Muscle layer of colon (tissue), 2 donors: ENCODE results near the gene CLEC16A.

ENCODE experiments used
- H3K27ac ChIP-seq: one replicate; pipeline ENCODE4 v1.7.0; 2013; ENCODE audit warnings: low read depth, mild to moderate bottlenecking, low read length, moderate library complexity
- H3K27me3 ChIP-seq, 2 donors: one replicate each; pipeline ENCODE4 v1.7.0; 2013; ENCODE audit warnings: low read length in 2 of 2, mild to moderate bottlenecking in 2 of 2; ENCODE audit not compliant: insufficient read depth in 2 of 2, control insufficient read depth in 1 of 2
- H3K36me3 ChIP-seq: one replicate; pipeline ENCODE4 v1.7.0; 2013; ENCODE audit warnings: mild to moderate bottlenecking, low read length; ENCODE audit not compliant: insufficient read depth
- H3K4me1 ChIP-seq: one replicate; pipeline ENCODE4 v1.7.0; 2013; ENCODE audit warnings: mild to moderate bottlenecking, low read length; ENCODE audit not compliant: insufficient read depth
- H3K4me3 ChIP-seq, 2 donors: one replicate each; pipeline ENCODE4 v1.7.0; 2013; ENCODE audit warnings: low read length in 2 of 2, low read depth in 1 of 2, mild to moderate bottlenecking in 1 of 2, moderate library complexity in 1 of 2
- H3K9ac ChIP-seq: one replicate; pipeline ENCODE4 v1.7.0; 2013; ENCODE audit warnings: low read length
- H3K9me3 ChIP-seq: one replicate; pipeline ENCODE4 v1.7.0; 2013; ENCODE audit warnings: mild to moderate bottlenecking, low read length
- donor health status: abdominal sarcoma.
- donor health status: Adenocarcinoma of cecum.

Gene CLEC16A

GRCh38 chr16:11029948-11030347 is 85.6 kb downstream of the CLEC16A start:
- peaks cover 15% of the 10 kb centered on the region for H3K36me3 ChIP-seq
- no peak overlapping the region for H3K4me3 ChIP-seq
- no peak overlapping the region for H3K9ac ChIP-seq
- no peaks in the 10 kb centered on the region for H3K9me3 ChIP-seq
- peaks cover 14% of the 10 kb centered on the region for H3K4me1 ChIP-seq
- no peaks in the 10 kb centered on the region for H3K27me3 ChIP-seq
- no peak overlapping the region for H3K27ac ChIP-seq

DNA sequence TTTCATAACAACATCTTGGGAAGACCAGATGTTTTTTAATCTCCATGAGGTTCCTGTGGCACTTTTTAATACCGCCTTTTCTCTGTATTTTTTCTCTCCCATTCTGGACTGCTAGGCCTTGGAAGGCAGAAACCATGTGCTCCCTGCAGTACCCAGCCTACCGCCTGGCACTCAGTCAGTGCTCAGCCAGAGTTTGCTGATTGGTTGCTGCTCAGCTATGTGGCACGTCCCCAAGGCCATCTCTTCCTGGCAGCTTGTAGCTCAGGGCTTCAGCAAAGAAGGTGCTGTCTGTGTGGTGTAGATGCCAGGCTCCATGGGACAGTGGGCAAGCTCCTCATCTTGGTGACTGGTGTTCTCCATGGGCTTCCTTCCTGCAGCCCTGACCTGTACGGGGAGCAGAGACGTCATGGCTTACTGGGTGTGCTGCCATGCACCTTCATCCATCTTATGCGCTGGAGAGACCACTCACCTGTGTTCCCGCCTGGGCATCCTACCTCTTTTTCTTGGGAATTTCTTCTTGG is 86.7 kb downstream of the CLEC16A start:
- Histone ChIP-seq H3K27ac (no peak overlapping the region), H3K36me3 (peaks cover 5% of the 10 kb centered on the region), H3K4me1 (peaks cover 14% of the 10 kb centered on the region), H3K4me3 (no peak overlapping the region), H3K9ac (no peak overlapping the region), H3K27me3 (no peaks in the 10 kb centered on the region), H3K9me3 (no peaks in the 10 kb centered on the region)

GRCh38 chr16:11032000-11032921 is 87.9 kb downstream of the CLEC16A start:
- H3K27ac ChIP-seq: no peak overlapping the region
- H3K9ac ChIP-seq: no peak overlapping the region
- no peak overlapping the region for H3K4me3 ChIP-seq
- no peaks in the 10 kb centered on the region for H3K9me3 ChIP-seq
- no peaks in the 10 kb centered on the region for H3K36me3 ChIP-seq
- H3K4me1 ChIP-seq: peaks cover 14% of the 10 kb centered on the region
- H3K27me3 ChIP-seq: no peaks in the 10 kb centered on the region

DNA sequence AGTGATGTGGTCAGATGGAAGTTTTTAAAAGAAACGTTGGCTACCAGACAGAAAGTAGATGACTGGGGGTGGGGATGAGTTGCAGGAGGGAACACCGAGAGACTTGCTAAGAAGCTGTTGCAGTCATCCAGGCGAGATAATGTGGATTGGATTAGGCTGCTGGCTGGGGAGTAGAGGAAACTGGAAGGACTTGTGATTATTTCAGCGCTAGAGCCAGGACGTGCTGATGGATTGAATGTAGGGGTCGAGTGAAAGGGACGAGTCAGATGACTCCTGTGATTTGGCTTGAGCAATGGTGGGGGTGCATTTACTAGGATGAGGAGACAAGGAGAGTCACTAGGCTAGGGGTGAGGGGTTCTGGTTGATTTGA is 88.5 kb downstream of the CLEC16A start:
- no peak overlapping the region for H3K9ac ChIP-seq
- no peaks in the 10 kb centered on the region for H3K36me3 ChIP-seq
- no peaks in the 10 kb centered on the region for H3K27me3 ChIP-seq
- peaks cover 14% of the 10 kb centered on the region for H3K4me1 ChIP-seq
- H3K27ac ChIP-seq: no peak overlapping the region
- no peak overlapping the region for H3K4me3 ChIP-seq
- H3K9me3 ChIP-seq: no peaks in the 10 kb centered on the region

DNA sequence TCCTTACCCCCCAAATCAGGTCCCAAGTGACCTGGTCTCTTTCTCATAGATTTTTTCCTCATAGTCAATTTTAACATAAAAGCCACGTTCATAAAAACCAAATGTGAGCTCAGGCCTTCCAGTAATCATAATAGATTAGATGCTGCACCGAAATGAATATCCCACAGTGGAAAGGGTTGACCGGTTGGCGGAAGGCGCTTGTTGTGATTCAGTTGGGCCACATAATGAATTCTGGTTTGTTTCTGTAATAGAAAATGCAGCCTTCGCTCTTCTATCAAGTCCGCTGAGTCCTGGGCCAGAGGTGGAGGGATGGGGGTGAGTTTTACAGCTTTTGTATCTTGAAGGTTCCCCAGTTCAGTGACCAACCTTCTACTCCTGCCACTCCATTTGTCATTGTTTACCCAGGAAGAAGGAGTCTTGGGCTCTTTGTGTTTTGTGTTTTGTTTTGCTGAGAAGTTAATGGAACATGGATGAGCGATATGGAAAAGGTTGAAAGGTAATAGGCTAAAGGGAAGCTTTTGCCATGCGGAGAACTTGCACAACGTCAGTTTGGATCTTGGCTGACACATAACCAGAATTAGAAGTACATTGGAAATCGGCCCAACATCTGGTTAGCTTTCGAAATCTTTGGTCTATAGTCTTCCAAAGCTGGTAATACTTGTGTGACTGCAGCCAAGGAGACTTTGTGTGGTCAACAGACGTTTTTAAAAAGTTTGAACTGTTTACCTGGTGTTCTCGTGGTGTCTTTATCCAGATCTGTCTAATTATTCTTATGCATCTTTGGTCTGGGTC is 89.5 kb downstream of the CLEC16A start:
- no peaks in the 10 kb centered on the region for H3K36me3 ChIP-seq
- no peak overlapping the region for H3K9ac ChIP-seq
- H3K4me3 ChIP-seq: no peak overlapping the region
- H3K27ac ChIP-seq: no peak overlapping the region
- no peaks in the 10 kb centered on the region for H3K9me3 ChIP-seq
- H3K27me3 ChIP-seq: no peaks in the 10 kb centered on the region
- peaks cover 14% of the 10 kb centered on the region for H3K4me1 ChIP-seq

GRCh38 chr16:11034481-11034931 is 90.1 kb downstream of the CLEC16A start:
- H3K27ac ChIP-seq: no peak overlapping the region
- no peak overlapping the region for H3K9ac ChIP-seq
- H3K36me3 ChIP-seq: peaks cover 2% of the 10 kb centered on the region
- peaks cover 14% of the 10 kb centered on the region for H3K4me1 ChIP-seq
- no peak overlapping the region for H3K4me3 ChIP-seq
- H3K27me3 ChIP-seq: no peaks in the 10 kb centered on the region
- H3K9me3 ChIP-seq: no peaks in the 10 kb centered on the region

DNA sequence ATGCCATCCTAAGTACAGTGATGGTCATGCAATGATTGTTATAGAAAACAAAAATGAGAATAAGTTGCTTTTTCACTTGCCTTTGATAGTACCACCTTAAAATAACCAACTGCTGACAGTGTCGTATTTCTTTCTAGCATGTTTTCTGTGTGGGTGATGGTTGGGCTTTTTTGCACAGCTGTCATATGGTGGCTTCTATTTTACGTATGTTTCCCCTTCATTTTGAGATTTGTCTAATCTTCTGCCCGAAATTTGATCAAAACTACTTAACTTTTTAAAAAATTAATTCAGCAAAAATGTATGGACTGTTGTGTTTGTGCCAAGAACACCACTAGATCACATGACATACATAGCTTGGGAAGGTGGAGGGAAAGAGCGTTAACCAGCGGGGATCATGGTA is 90.7 kb downstream of the CLEC16A start:
- H3K36me3 ChIP-seq: peaks cover 8% of the 10 kb centered on the region

DNA sequence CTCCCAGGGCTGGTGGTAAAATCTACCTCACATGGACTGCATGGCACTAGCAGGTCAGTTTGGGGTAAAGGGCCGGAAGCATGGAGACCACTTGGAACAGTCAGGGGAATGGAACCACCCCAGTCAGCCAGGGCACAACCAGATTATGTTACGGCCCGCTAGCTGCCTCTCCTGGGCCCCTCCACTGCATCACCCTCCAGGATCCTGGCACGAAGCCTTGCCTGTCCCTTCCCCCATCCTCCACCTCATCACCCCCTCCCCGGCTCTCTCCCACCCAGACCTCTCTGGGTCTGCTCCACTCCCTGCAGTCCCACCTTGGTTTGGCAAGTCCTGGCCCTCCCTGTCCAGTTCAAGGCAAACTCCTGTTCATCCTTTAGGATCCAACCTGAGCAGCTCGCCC is 91.7 kb downstream of the CLEC16A start:
- Histone ChIP-seq H3K27me3 (no peaks in the 10 kb centered on the region), H3K4me3 (no peak overlapping the region), H3K36me3 (peaks cover 16% of the 10 kb centered on the region), H3K9me3 (no peaks in the 10 kb centered on the region), H3K27ac (no peak overlapping the region), H3K9ac (no peak overlapping the region), H3K4me1 (peaks cover 14% of the 10 kb centered on the region)

More for the DNA sequence above, 90.7 kb downstream of the CLEC16A start:
- H3K9me3 ChIP-seq: no peaks in the 10 kb centered on the region
- no peak overlapping the region for H3K27ac ChIP-seq
- no peaks in the 10 kb centered on the region for H3K27me3 ChIP-seq
- peaks cover 14% of the 10 kb centered on the region for H3K4me1 ChIP-seq
- no peak overlapping the region for H3K4me3 ChIP-seq
- no peak overlapping the region for H3K9ac ChIP-seq

DNA sequence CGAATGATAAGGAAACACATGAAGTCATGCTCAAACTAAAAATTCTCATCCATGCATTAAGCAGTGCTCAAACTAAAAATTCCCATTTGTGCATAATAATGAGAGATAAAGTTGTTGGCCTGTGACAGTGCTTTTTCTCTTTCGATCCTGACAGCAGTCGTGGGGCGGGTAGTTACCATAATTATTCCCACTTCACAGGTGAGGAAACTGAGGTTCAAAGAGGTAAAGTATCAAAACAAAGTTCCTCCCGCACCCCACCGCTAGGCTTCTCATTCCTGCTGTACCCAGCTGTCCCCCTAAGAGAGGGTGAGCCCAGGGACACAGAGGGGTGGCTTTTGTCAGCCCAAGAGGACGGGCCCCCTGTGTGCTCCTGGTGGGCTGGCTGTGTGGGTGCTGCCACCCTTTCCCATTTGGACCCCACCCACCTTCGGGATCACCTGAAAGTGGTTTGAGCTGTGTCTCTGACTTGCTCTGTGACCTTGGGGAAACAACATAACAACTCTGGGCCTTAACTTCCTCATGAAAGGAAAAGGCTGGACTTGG is 92.6 kb downstream of the CLEC16A start:
- Histone ChIP-seq H3K9me3 (no peaks in the 10 kb centered on the region), H3K36me3 (peaks cover 25% of the 10 kb centered on the region), H3K27me3 (no peaks in the 10 kb centered on the region), H3K9ac (no peak overlapping the region), H3K27ac (no peak overlapping the region), H3K4me1 (peaks cover 14% of the 10 kb centered on the region), H3K4me3 (no peak overlapping the region)

DNA sequence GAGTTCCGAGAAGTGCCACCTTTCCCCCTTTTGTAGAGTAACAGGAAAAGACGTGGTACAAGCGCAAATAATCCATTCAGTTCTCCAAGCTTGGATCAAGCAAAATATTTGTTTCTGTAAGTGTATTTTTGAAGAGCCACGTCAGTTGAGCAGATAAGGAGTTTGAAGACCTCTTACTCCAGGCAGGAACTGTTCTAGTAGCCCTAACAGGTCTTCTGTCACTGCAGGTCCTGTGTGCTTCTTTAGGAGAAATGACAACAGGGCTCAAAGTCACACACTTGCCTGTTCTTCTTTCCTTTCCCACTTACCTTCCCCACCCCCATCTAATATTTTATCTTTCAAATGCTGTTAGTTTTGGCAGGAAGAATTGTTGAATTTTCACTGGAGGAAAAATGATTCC is 93.9 kb downstream of the CLEC16A start:
- no peak overlapping the region for H3K4me3 ChIP-seq
- no peaks in the 10 kb centered on the region for H3K9me3 ChIP-seq
- no peaks in the 10 kb centered on the region for H3K27me3 ChIP-seq
- H3K36me3 ChIP-seq: peaks cover 31% of the 10 kb centered on the region
- H3K27ac ChIP-seq: no peak overlapping the region
- peaks cover 8% of the 10 kb centered on the region for H3K4me1 ChIP-seq
- H3K9ac ChIP-seq: no peak overlapping the region

GRCh38 chr16:11038777-11039176 is 94.4 kb downstream of the CLEC16A start:
- H3K4me1 ChIP-seq: peaks cover 8% of the 10 kb centered on the region
- H3K9ac ChIP-seq: no peak overlapping the region
- no peak overlapping the region for H3K27ac ChIP-seq
- no peak overlapping the region for H3K4me3 ChIP-seq
- no peaks in the 10 kb centered on the region for H3K9me3 ChIP-seq
- H3K27me3 ChIP-seq: no peaks in the 10 kb centered on the region
- H3K36me3 ChIP-seq: peaks cover 35% of the 10 kb centered on the region
